Loucy (cell line): ENCODE results near the gene DGKB.

Experiments
- H2AFZ ChIP-seq: fragments of 200-600 bp; sonication (generic); 2 replicates; pipeline ENCODE4 v1.6.0; 2016; ENCODE audit warnings: antibody characterized with exemption, mild to moderate bottlenecking, low read length, moderate library complexity
- H3F3A ChIP-seq: fragments of 200-600 bp; 2 replicates; pipeline ENCODE4 v1.6.0; 2016; ENCODE audit warnings: antibody characterized with exemption, low read depth, mild to moderate bottlenecking
- H3K27me3 ChIP-seq: fragments of 200-600 bp; sonication (generic); 2 replicates; pipeline ENCODE4 v1.6.1; 2014; ENCODE audit warnings: low read length, mild to moderate bottlenecking; ENCODE audit not compliant: insufficient read depth, poor library complexity, severe bottlenecking
- H3K36me3 ChIP-seq: fragments of 200-600 bp; sonication (generic); 2 replicates; pipeline ENCODE4 v1.6.1; 2016; ENCODE audit warnings: low read length; ENCODE audit not compliant: insufficient read depth
- H3K4me1 ChIP-seq: fragments of 200-600 bp; sonication (generic); 2 replicates; pipeline ENCODE4 v1.5.1; 2014; ENCODE audit warnings: low read length, mild to moderate bottlenecking; ENCODE audit not compliant: insufficient read depth, poor library complexity, severe bottlenecking
- H3K4me2 ChIP-seq: fragments of 200-600 bp; sonication (generic); 2 replicates; pipeline ENCODE4 v1.6.0; 2014; ENCODE audit warnings: antibody characterized with exemption, low read length, low read depth, mild to moderate bottlenecking; ENCODE audit not compliant: poor library complexity, severe bottlenecking
- H3K4me3 ChIP-seq: fragments of 200-600 bp; sonication (generic); 2 replicates; pipeline ENCODE4 v1.5.1; 2014; ENCODE audit warnings: low read length, mild to moderate bottlenecking, mixed read lengths; ENCODE audit not compliant: poor library complexity, severe bottlenecking
- H3K79me2 ChIP-seq: fragments of 200-600 bp; sonication (generic); 2 replicates; pipeline ENCODE4 v1.6.1; 2014; ENCODE audit warnings: low read length; ENCODE audit not compliant: insufficient read depth
- H3K9ac ChIP-seq: fragments of 200-600 bp; sonication (generic); 2 replicates; pipeline ENCODE4 v1.6.0; 2014; ENCODE audit warnings: mild to moderate bottlenecking, low read depth, low read length, moderate library complexity; ENCODE audit not compliant: poor library complexity, severe bottlenecking
- H3K9me2 ChIP-seq: fragments of 200-600 bp; sonication (generic); replicated peaks from 2 replicates; pipeline ENCODE4 v1.6.1; 2016; ENCODE audit warnings: low read depth, low read length, mixed read lengths
- H3K9me3 ChIP-seq: fragments of 200-600 bp; sonication (generic); 2 replicates; pipeline ENCODE4 v1.6.1; 2014; ENCODE audit warnings: mild to moderate bottlenecking, antibody characterized with exemption, low read length, low read depth; ENCODE audit not compliant: insufficient read depth
- H4K20me1 ChIP-seq: fragments of 200-600 bp; sonication (generic); 2 replicates; pipeline ENCODE4 v1.6.0; 2014; ENCODE audit warnings: antibody characterized with exemption, low read length, mild to moderate bottlenecking; ENCODE audit not compliant: insufficient read depth, poor library complexity, severe bottlenecking
- EZH2phosphoT487 ChIP-seq: fragments of 200-600 bp; IDR thresholded peaks from 2 replicates; pipeline ENCODE4 v1.6.1; 2018; ENCODE audit warnings: antibody characterized with exemption, mild to moderate bottlenecking, moderate library complexity, borderline replicate concordance
- TF ChIP-seq, protein P1 (sequence below): fragments of 200-600 bp; sonication (generic); conservative IDR thresholded peaks from 2 replicates; pipeline ENCODE4 v1.5.1; 2014; ENCODE audit warnings: mild to moderate bottlenecking, antibody characterized with exemption, low read length

The DGKB gene

DNA sequence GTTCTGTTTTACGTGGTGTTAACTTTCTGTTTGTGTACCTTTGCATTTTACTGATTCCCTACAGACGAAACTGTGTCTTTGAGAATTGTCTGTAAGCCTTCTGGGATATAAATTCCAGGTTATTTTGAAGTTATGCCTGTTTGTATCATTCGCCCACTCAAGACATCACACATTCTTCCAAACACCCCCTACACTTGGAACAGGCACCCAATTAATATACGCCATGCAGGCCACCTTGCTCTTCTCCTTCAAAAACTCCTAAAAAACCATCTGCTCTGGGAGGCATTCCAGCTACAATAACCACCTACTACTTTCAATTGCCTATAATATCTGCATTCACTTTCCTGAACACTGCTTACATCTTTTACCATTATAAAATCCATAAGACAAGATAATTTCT lies 453.3 kb downstream of the DGKB start:
- Histone ChIP-seq H3F3A (no peaks in the 10 kb centered on the region), H3K9me2 (no peaks in the 10 kb centered on the region), H3K9ac (no peak overlapping the region), H3K9me3 (no peaks in the 10 kb centered on the region), H3K27me3 (no peaks in the 10 kb centered on the region), H3K36me3 (no peaks in the 10 kb centered on the region), H3K4me1 (no peaks in the 10 kb centered on the region), H2AFZ (no peak overlapping the region), H4K20me1 (no peaks in the 10 kb centered on the region), H3K4me3 (no peak overlapping the region), H3K79me2 (no peaks in the 10 kb centered on the region), H3K4me2 (no peak overlapping the region)
- no peak for TF ChIP-seq EZH2phosphoT487
- TF ChIP-seq, protein P1, sequence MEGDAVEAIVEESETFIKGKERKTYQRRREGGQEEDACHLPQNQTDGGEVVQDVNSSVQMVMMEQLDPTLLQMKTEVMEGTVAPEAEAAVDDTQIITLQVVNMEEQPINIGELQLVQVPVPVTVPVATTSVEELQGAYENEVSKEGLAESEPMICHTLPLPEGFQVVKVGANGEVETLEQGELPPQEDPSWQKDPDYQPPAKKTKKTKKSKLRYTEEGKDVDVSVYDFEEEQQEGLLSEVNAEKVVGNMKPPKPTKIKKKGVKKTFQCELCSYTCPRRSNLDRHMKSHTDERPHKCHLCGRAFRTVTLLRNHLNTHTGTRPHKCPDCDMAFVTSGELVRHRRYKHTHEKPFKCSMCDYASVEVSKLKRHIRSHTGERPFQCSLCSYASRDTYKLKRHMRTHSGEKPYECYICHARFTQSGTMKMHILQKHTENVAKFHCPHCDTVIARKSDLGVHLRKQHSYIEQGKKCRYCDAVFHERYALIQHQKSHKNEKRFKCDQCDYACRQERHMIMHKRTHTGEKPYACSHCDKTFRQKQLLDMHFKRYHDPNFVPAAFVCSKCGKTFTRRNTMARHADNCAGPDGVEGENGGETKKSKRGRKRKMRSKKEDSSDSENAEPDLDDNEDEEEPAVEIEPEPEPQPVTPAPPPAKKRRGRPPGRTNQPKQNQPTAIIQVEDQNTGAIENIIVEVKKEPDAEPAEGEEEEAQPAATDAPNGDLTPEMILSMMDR, result no peak

DNA sequence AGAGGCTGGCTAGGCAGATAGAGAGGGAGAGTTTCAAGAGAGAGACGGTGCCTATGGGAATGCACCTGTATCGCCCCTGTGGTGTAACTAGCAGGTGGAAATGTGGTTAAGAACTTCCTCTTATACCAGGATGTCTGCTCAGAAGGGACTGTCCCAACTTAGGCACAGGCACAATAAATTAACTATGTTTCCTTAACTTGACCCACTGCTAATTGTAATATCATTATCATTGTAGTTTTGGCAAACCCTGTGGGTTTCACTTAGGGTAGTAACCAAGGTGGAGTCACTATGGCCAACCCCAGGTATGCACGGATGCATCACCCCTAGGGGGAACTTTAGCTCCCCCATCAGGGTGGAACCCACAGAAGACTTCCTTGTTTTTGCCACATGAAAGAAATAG lies 455.7 kb downstream of the DGKB start:
- Histone ChIP-seq H3K9ac (no peak overlapping the region), H3K36me3 (no peaks in the 10 kb centered on the region), H3K27me3 (no peaks in the 10 kb centered on the region), H2AFZ (no peak overlapping the region), H3K9me2 (0 out of 2 replicates have a peak, but pooled peaks cover 8% of the 10 kb centered on the region), H3K79me2 (no peaks in the 10 kb centered on the region), H3K4me1 (no peaks in the 10 kb centered on the region), H3K9me3 (no peaks in the 10 kb centered on the region), H4K20me1 (no peaks in the 10 kb centered on the region), H3K4me2 (no peak overlapping the region), H3F3A (no peaks in the 10 kb centered on the region), H3K4me3 (no peak overlapping the region)
- TF ChIP-seq EZH2phosphoT487, result no peak
- TF ChIP-seq, protein P1, result no peak

DNA sequence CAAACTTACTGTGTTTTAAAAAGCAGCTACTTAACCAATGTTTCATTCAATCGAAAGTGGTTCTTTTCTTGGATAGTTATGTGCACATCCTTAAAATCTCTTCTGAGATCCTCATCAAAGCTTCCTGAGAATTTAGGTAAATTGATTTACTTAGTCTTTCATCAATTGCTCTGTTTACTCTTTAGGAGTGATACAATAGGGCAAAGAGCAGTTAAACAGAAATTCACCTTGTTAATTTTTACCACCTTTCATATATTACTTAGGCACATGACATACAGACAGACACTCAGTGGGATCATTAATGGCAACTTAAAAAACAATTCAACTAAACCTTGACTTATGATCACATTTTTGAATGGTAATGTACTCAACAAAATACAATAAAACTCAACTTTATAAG lies 456.3 kb downstream of the DGKB start:
- H2AFZ ChIP-seq, result no peak overlapping the region
- H3K4me3 ChIP-seq, result no peak overlapping the region
- no peaks in the 10 kb centered on the region for H3K79me2 ChIP-seq
- no peaks in the 10 kb centered on the region for H3F3A ChIP-seq
- H3K4me2 ChIP-seq, result no peak overlapping the region
- no peaks in the 10 kb centered on the region for H3K27me3 ChIP-seq
- no peak overlapping the region for H3K9ac ChIP-seq
- no peaks in the 10 kb centered on the region for H4K20me1 ChIP-seq
- H3K4me1 ChIP-seq, result no peaks in the 10 kb centered on the region
- H3K36me3 ChIP-seq, result no peaks in the 10 kb centered on the region
- H3K9me3 ChIP-seq, result no peaks in the 10 kb centered on the region
- 0 out of 2 replicates have a peak, but pooled peaks cover 8% of the 10 kb centered on the region for H3K9me2 ChIP-seq
- TF ChIP-seq, protein P1, result no peak
- no peak for TF ChIP-seq EZH2phosphoT487
